Parathyroid adenoma (tissue), 2 donors: ENCODE data around the gene CTBP1.

Experiments
- H2AFZ ChIP-seq: fragments of 300-600 bp; sonication (generic); one replicate; pipeline ENCODE4 v1.7.0; 2017; ENCODE audit warnings: antibody characterized with exemption, mild to moderate bottlenecking
- H3K27ac ChIP-seq: fragments of 300-600 bp; sonication (generic); one replicate; pipeline ENCODE4 v1.7.0; 2017
- H3K27me3 ChIP-seq: fragments of 300-600 bp; sonication (generic); one replicate; pipeline ENCODE4 v1.7.0; 2017; ENCODE audit warnings: low read length; ENCODE audit not compliant: control insufficient read depth, insufficient read depth
- H3K36me3 ChIP-seq: fragments of 300-600 bp; sonication (generic); one replicate; pipeline ENCODE4 v1.7.0; 2017; ENCODE audit warnings: low read length; ENCODE audit not compliant: control insufficient read depth, insufficient read depth
- H3K4me1 ChIP-seq: fragments of 300-600 bp; sonication (generic); one replicate; pipeline ENCODE4 v1.7.0; 2017; ENCODE audit warnings: control low read depth
- H3K4me2 ChIP-seq: fragments of 300-600 bp; sonication (generic); one replicate; pipeline ENCODE4 v1.7.0; 2017; ENCODE audit warnings: low read length
- H3K4me3 ChIP-seq: fragments of 300-600 bp; sonication (generic); one replicate; pipeline ENCODE4 v1.7.0; 2017; ENCODE audit warnings: low read depth, low read length
- H3K79me2 ChIP-seq: fragments of 300-600 bp; sonication (generic); one replicate; pipeline ENCODE4 v1.7.0; 2017; ENCODE audit warnings: control low read depth
- H3K9ac ChIP-seq: fragments of 300-600 bp; sonication (generic); one replicate; pipeline ENCODE4 v1.7.0; 2017; ENCODE audit warnings: mild to moderate bottlenecking
- H3K9me3 ChIP-seq: fragments of 300-600 bp; sonication (generic); one replicate; pipeline ENCODE4 v1.7.0; 2017; ENCODE audit warnings: low read length; ENCODE audit not compliant: control insufficient read depth
- CTCF ChIP-seq: fragments of 300-600 bp; sonication (generic); IDR thresholded peaks from one replicate; pipeline ENCODE4 v1.7.0; 2017; ENCODE audit warnings: antibody characterized with exemption, mild to moderate bottlenecking
- donor health status: primary hyperparathyroidism.

CTBP1 gene

DNA sequence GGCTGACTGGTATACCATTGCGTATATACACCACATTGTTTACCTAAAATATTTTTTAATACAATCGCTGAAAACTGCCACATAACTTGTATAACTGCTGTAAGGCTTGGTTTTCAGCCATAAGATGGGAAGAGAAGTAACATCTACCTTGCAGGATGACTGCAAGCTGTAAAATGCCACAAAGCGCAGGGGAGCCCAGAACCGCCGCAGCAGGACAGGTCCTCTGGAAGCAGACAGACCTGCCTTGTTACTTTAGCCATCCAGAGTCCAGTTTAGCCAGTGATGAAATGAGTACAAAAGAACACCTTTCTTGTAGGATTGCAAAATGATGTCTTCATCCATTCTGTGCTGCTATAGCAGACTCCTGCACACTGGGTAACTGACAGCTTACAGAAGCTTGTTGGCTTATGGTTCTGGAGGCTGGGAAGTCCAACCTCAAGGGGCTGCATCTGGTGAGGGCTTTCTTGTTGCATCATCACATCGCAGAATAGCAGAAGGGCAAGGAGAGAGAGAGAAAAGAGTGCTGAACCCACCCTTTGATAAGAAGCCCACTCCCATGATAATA, 4.1 kb upstream of the CTBP1 start:
- Histone ChIP-seq H3K4me1 (no peaks in the 10 kb centered on the region), H3K4me3 (no peak overlapping the region), H3K27me3 (no peaks in the 10 kb centered on the region), H3K4me2 (no peak overlapping the region), H3K36me3 (no peaks in the 10 kb centered on the region), H3K9ac (no peak overlapping the region), H2AFZ (no peak overlapping the region), H3K27ac (no peak overlapping the region), H3K9me3 (no peaks in the 10 kb centered on the region), H3K79me2 (no peaks in the 10 kb centered on the region)
- no peak for TF ChIP-seq CTCF

DNA sequence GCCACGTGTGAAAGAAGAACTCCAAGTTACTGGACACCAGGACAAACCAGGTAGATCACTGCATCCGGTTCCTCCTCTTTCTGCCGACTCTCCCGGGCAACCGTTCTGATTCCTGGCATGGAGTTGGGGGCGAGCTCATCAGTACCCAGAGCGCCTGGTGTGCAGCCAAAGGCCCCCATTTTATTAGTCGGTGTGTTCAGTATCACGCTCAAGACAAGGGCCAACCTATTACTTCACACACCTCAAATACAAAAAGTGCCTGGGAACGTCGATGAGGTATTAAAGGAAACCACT, 2.8 kb upstream of the CTBP1 start:
- Histone ChIP-seq H3K27me3 (no peaks in the 10 kb centered on the region), H3K36me3 (no peaks in the 10 kb centered on the region), H3K27ac (no peak overlapping the region), H3K4me3 (no peak overlapping the region), H3K9ac (no peak overlapping the region), H3K4me2 (no peak overlapping the region), H3K4me1 (no peaks in the 10 kb centered on the region), H3K9me3 (no peaks in the 10 kb centered on the region), H3K79me2 (peaks cover 6% of the 10 kb centered on the region), H2AFZ (no peak overlapping the region)
- TF ChIP-seq CTCF = no peak

GRCh38 chr4:1250921-1251772, 2.2 kb upstream of the CTBP1 start:
- Histone ChIP-seq H3K36me3 (no peaks in the 10 kb centered on the region), H2AFZ (no peak overlapping the region), H3K79me2 (peaks cover 12% of the 10 kb centered on the region), H3K27me3 (no peaks in the 10 kb centered on the region), H3K4me3 (no peak overlapping the region), H3K4me2 (no peak overlapping the region), H3K9me3 (no peaks in the 10 kb centered on the region), H3K9ac (no peak overlapping the region), H3K4me1 (peaks cover 3% of the 10 kb centered on the region), H3K27ac (no peak overlapping the region)
- no peak for TF ChIP-seq CTCF

DNA sequence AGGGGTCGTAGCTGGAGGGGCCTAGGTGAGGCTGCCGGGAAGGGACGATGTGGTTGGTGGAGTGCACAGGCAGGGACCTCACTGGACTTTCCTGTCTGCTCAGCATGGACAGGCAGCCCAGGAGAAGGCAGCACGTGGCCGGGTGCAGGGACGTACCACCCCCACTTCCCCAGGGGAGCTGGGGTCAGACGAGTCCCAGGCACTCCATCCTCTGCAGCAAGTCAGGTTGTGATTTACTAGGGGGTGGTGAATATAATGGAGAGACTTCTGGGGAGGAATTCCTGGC, 1.5 kb upstream of the CTBP1 start:
- H3K27ac ChIP-seq = no peak overlapping the region
- no peak overlapping the region for H2AFZ ChIP-seq
- H3K27me3 ChIP-seq = no peaks in the 10 kb centered on the region
- no peak for TF ChIP-seq CTCF
- H3K36me3 ChIP-seq = no peaks in the 10 kb centered on the region
- peaks cover 19% of the 10 kb centered on the region for H3K79me2 ChIP-seq
- H3K9ac ChIP-seq = no peak overlapping the region
- no peak overlapping the region for H3K4me3 ChIP-seq
- H3K4me2 ChIP-seq = no peak overlapping the region
- peaks cover 3% of the 10 kb centered on the region for H3K4me1 ChIP-seq
- H3K9me3 ChIP-seq = no peaks in the 10 kb centered on the region
